Heart left ventricle (tissue), 16 donors: ENCODE results near the gene CTU2. TPM values are rescaled to one million over a fixed set of nuclear protein-coding genes. Genes with fewer than 3 reads are reported as not detected.

Source experiments
- ATAC-seq, 4 donors: fragments of 200-7000 bp; cut with Tn5 transposase; one replicate each; pipeline ENCODE4 v1.9.1; 2020 to 2022; ENCODE audit warnings: moderate library complexity in 4 of 4, mild to moderate bottlenecking in 3 of 4, moderate number of reproducible peaks in 1 of 4
- DNase-seq, 5 donors: peaks; one replicate each; pipeline ENCODE4 v3.0.0-alpha.2; 2020
- H3K27ac ChIP-seq, 12 donors: fragments of 200-600 bp; sonication (generic) in 4 of 12; one replicate each; pipeline versions ENCODE4 v1.5.0 to v1.8.0; 2016 to 2022; ENCODE audit warnings: mild to moderate bottlenecking in 2 of 12
- H3K27me3 ChIP-seq, 9 donors: fragments of 200-600 bp; sonication (generic) in 2 of 9; one replicate each; pipeline versions ENCODE4 v1.5.1 to v1.8.0; 2016 to 2022; ENCODE audit warnings: mild to moderate bottlenecking in 3 of 9
- H3K36me3 ChIP-seq, 9 donors: fragments of 200-600 bp; sonication (generic) in 2 of 9; one replicate each; pipeline versions ENCODE4 v1.5.0 to v1.8.0; 2018 to 2022; ENCODE audit warnings: mild to moderate bottlenecking in 2 of 9
- H3K4me1 ChIP-seq, 12 donors: fragments of 200-600 bp; sonication (generic) in 4 of 12; one replicate each; pipeline versions ENCODE4 v1.5.0 to v1.8.0; 2016 to 2022; ENCODE audit warnings: mild to moderate bottlenecking in 3 of 12
- H3K4me3 ChIP-seq, 12 donors: fragments of 200-600 bp; sonication (generic) in 4 of 12; one replicate each; pipeline versions ENCODE4 v1.5.0 to v1.8.0; 2017 to 2022; ENCODE audit warnings: mild to moderate bottlenecking in 9 of 12, moderate library complexity in 4 of 12
- H3K9me3 ChIP-seq, 12 donors: fragments of 200-600 bp; sonication (generic) in 4 of 12; one replicate each; pipeline versions ENCODE4 v1.5.0 to v1.8.0; 2016 to 2022; ENCODE audit warnings: mild to moderate bottlenecking in 1 of 12
- POLR2A ChIP-seq, 2 donors: fragments of 450-650 bp; IDR thresholded peaks; one replicate each; pipeline ENCODE4 v1.6.1; 2017; ENCODE audit warnings: antibody characterized with exemption in 2 of 2, mild to moderate bottlenecking in 2 of 2, moderate library complexity in 2 of 2
- WGBS, 4 donors: extraction: QIAGEN DNeasy Blood & Tissue Kit in 2 of 4; methylation state at CpG; one replicate each; pipeline versions ENCODE4 v1.1.5 to v1.1.7; 2013 to 2018; 5-methylcytosine and 5-hydroxymethylcytosine counted together
- intact Hi-C, 10 donors: fragments of 100-400 bp; cut with DNase I; formaldehyde crosslinking; loops; one replicate each; pipeline versions ENCODE4 v1.11.1 to v1.14.2; 2022
- long read RNA-seq, 3 donors: library from polyadenylated mRNA; unstranded; transcript quantifications; one replicate each; pipeline ENCODE4 v2.0.0, GENCODE V29; 2020 to 2021
- polyA plus RNA-seq, 2 donors: library from polyadenylated mRNA; stranded (reverse); fragments of 200-250 nt; gene quantifications; one replicate each; pipeline ENCODE4 v1.2.3, GENCODE V29; 2013
- total RNA-seq, 9 donors: library from RNA; depleted of rRNA in 2 of 9; stranded (reverse); fragments of >200 nt in 2 of 9; fragmentation: NEBNext Ultra II Directional in 3 of 9; extraction: Animal tissue kit (Norgen Biotek cat#: 25700) in 3 of 9; gene quantifications; one replicate each; pipeline versions ENCODE4 v1.1.0 to v1.2.4, GENCODE V29; 2016 to 2023
- TF ChIP-seq, protein P1 (sequence below), 12 donors: fragments of 200-600 bp; sonication (generic) in 4 of 12; IDR thresholded peaks; one replicate each; pipeline versions ENCODE4 v1.5.0 to v1.8.0; 2018 to 2022; ENCODE audit warnings: antibody characterized with exemption in 12 of 12, mild to moderate bottlenecking in 5 of 12
- donor health status: ischemic (EF 13 %, LVEDD 7.1; RV severe dilation, severe dysfunction).
- donor health status: healthy with polysubstance abuse.
- donor health status: DM: no; HTN: yes; CAD: no.
- donor health status: DM: no; HTN: no; CAD: no.
- donor health status: ischemic (EF 25% LVEDD 6.9; RV normal size, moderate dysfunction).
- donor health status: ischemic (EF 25% LVEDD 5.7; RV mildly dilated, moderate dysfunction).
- donor health status: healthy.
- donor health status: DM: yes; HTN: yes; CAD: no.
- donor health status: ischemic (EF 35%, LVEDD 5.7; RV mildly dilated, moderate dysfunction).
- donor health status: nonischemic (EF 11% LVEDD 7.7; RV severe dilation, severe dysfunction).
- donor health status: DM: yes; HTN: yes; CAD: no.
- donor health status: PGD.
- donor health status: ischemic (EF 29% LVEDD 5.4; RV normal size, mild dysfunction).
- donor health status: nonischemic (EF 23%, LVEDD 6.1; RV moderate dilation, normal function).

The CTU2 gene
- total RNA-seq (10 to 100 TPM in 7 of 9 donors, 1 to 10 TPM in 2; 6.5 to 20.8 (median 12.3) TPM), polyA plus RNA-seq (10 to 100 TPM; 16.0 to 20.8 TPM)
- long read RNA-seq, donor 1, transcript CTU2-202 (15 exons, 1,751 nt) = major isoform, 9 of 19 reads
- long read RNA-seq, donor 1, partial matches to known transcripts = 4 of 19 reads
- long read RNA-seq, donor 1, other reads (novel, unspliced or antisense) = 5 of 19 reads
- long read RNA-seq, donor 2, transcript CTU2-202 (15 exons, 1,751 nt) = major isoform, 45 of 64 reads
- long read RNA-seq, donor 2, partial matches to known transcripts = 7 of 64 reads
- long read RNA-seq, donor 2, other reads (novel, unspliced or antisense) = 9 of 64 reads
- long read RNA-seq, donor 3, transcript CTU2-202 (15 exons, 1,751 nt) = major isoform, 20 of 30 reads
- long read RNA-seq, donor 3, partial matches to known transcripts = 4 of 30 reads
- long read RNA-seq, donor 3, other reads (novel, unspliced or antisense) = 5 of 30 reads

DNA sequence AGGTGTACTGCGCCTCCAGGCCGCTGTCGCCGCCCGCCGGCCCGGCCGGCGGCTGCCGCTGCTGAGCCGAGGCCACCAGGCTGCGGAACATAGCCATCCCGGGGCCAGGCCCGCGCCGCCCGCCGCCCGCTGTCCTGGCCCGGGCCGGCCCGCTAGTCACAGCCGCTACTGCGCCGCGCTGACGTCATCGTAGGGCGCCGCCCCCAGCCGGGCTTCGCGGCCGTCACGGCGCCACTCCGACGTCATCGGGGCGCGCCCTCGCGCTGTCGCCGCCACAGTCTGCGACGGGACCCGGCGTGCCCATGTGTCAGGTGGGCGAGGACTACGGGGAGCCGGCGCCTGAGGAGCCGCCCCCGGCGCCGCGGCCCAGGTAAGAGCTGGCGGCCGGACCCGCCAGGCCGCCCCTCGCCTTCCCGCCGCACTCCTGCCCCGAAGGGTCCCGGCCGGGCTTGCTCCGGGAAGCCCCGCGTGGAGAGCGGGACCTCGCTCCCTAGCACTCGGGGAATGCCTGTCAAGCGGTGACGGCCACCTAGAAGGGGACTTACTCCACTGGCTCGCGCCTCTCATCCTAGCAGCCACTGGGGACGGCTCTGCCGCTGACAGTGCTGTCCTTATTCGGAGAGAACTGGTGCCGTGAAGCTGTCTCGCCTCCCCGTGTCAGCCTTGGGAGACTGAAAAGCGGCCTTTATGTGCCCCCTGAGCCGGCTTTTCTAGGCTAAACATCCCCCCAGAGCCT is at the start of gene CTU2, which contains the start of gene RNF166:
CTU2 (plus strand) TSS at position 275 of the 736 bp plus-strand sequence; CDS start at position 303, 28 bp downstream.
RNF166 (minus strand) TSS at position 180 of the 736 bp plus-strand sequence; CDS start at position 97, 83 bp downstream.
- intact Hi-C loops = loop anchor here in 6 of 10 donors (1.0 to 10.0 kb wide), 6 partner anchors 44 to 252 kb away; partner anchors contain the start of genes ZC3H18 (in 4 of the 6), MVD (in 1 of the 6) and ZFPM1 (in 1 of the 6)
- no peaks in the 10 kb centered on the region for H3K27me3 ChIP-seq
- H3K4me1 ChIP-seq = peaks cover 1 to 59% (median 49%) of the 10 kb centered on the region in 12 donors
- DNase-seq (peak; percentile 92 to 97 (median 95)), ATAC-seq (peak; percentile 58 to 92 (median 85))
- WGBS, 4 donors = 0 to 1% (median 0%) methylated on average over 2 to 86 of the region's 86 CpGs
- H3K36me3 ChIP-seq = peaks cover 0 to 10% (median 0%) of the 10 kb centered on the region in 9 donors
- H3K4me3 ChIP-seq = peak within 1 kb of the TSS; percentile 76 to 100 (median 97)
- H3K27ac ChIP-seq = peak within 1 kb of the TSS; percentile 61 to 97 (median 86)
- TF ChIP-seq POLR2A (IDR thresholded peaks at IDR 0.05) = peak; percentile 56 to 92
- TF ChIP-seq, protein P1, sequence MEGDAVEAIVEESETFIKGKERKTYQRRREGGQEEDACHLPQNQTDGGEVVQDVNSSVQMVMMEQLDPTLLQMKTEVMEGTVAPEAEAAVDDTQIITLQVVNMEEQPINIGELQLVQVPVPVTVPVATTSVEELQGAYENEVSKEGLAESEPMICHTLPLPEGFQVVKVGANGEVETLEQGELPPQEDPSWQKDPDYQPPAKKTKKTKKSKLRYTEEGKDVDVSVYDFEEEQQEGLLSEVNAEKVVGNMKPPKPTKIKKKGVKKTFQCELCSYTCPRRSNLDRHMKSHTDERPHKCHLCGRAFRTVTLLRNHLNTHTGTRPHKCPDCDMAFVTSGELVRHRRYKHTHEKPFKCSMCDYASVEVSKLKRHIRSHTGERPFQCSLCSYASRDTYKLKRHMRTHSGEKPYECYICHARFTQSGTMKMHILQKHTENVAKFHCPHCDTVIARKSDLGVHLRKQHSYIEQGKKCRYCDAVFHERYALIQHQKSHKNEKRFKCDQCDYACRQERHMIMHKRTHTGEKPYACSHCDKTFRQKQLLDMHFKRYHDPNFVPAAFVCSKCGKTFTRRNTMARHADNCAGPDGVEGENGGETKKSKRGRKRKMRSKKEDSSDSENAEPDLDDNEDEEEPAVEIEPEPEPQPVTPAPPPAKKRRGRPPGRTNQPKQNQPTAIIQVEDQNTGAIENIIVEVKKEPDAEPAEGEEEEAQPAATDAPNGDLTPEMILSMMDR (IDR thresholded peaks at IDR 0.05) = peak in 1 of 12 donors; percentile 20
- H3K9me3 ChIP-seq = no peaks in the 10 kb centered on the region

DNA sequence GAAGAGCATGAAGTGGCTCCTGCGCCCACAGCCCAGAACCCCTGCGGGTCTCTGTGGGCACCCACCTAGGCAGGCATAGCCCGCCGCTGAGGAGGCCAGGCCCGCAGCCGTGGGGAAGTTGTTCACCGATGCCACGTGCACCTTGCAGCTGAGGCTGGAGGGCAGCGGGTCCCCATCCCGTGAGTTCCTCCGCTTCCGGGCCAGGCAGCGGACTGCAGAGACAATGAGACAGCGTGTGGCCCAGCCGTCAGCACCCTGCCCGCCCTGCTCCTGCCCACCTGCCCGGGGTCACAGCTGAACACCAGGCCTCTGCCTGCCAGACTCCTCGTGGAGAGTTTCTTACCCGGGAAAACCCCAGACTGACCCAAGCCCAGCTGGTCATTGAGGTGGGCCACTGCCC is 48.9 kb upstream of the CTU2 start:
- intact Hi-C loops = no loop called here
- WGBS, 4 donors = 80 to 94% (median 93%) methylated on average over 3 to 19 of the region's 19 CpGs
- ATAC-seq (no peak), DNase-seq (no peak)
- Histone ChIP-seq H3K27me3 (no peaks in the 10 kb centered on the region), H3K4me1 (peaks cover 0 to 11% (median 6%) of the 10 kb centered on the region in 12 donors), H3K27ac (no peak overlapping the region), H3K36me3 (peaks cover 0 to 46% (median 11%) of the 10 kb centered on the region in 9 donors), H3K9me3 (no peaks in the 10 kb centered on the region), H3K4me3 (no peak overlapping the region)
- TF ChIP-seq POLR2A (IDR thresholded peaks at IDR 0.05) = no peak
- TF ChIP-seq, protein P1 (IDR thresholded peaks at IDR 0.05) = no peak

DNA sequence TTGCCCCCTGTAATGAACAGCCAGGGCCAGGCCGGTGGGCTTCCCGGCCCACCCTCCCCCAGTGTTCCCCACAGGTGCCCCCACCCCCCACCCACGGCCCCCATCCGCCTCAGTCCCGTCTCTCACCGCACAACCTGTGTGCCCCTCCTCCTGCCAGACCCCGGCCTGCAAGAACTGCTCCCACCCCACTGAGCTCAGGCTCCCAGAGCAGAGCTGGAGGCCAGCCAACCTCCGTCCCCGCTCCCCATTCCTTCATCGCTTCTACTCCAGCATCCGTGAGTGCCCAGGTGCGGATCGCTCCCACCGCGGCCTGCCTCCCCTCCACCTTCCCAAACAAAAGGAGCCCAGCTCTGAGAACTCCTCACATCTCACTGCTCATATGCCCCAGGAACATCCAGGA is 47.6 kb upstream of the CTU2 start:
- Histone ChIP-seq H3K36me3 (peaks cover 0 to 38% (median 8%) of the 10 kb centered on the region in 9 donors), H3K4me1 (peaks cover 0 to 13% (median 8%) of the 10 kb centered on the region in 12 donors), H3K27ac (no peak overlapping the region), H3K4me3 (no peak overlapping the region), H3K27me3 (no peaks in the 10 kb centered on the region), H3K9me3 (no peaks in the 10 kb centered on the region)
- TF ChIP-seq, protein P1 (IDR thresholded peaks at IDR 0.05) = no peak
- TF ChIP-seq POLR2A (IDR thresholded peaks at IDR 0.05) = no peak
- intact Hi-C loops = no loop called here
- 87 to 96% (median 92%) methylated on average over 13 to 15 of the region's 15 CpGs for WGBS, 4 donors
- ATAC-seq = no peak
- DNase-seq = no peak
